Upper lobe of left lung (tissue), 6 donors: ENCODE data around the gene BLVRB. TPM values are rescaled to one million over a fixed set of nuclear protein-coding genes. Genes with fewer than 3 reads are reported as not detected.

Experiments
- ATAC-seq, 2 donors: fragments of 200-7000 bp; cut with Tn5 transposase; one replicate each; pipeline ENCODE4 v1.9.1; 2022; ENCODE audit warnings: mild to moderate bottlenecking in 2 of 2, moderate library complexity in 2 of 2; ENCODE audit not compliant: low FRiP score in 2 of 2
- DNase-seq, 2 donors: peaks; one replicate each; pipeline ENCODE4 v3.0.0-alpha.2; 2019 to 2020
- H3K27ac ChIP-seq, 4 donors: fragments of 200-600 bp; sonication (generic); one replicate each; pipeline ENCODE4 v1.5.1; 2016 to 2019
- H3K27me3 ChIP-seq, 4 donors: fragments of 200-600 bp; sonication (generic); one replicate each; pipeline ENCODE4 v1.5.1; 2017 to 2019
- H3K36me3 ChIP-seq, 4 donors: fragments of 200-600 bp; sonication (generic); one replicate each; pipeline ENCODE4 v1.5.1; 2016 to 2019
- H3K4me1 ChIP-seq, 4 donors: fragments of 200-600 bp; sonication (generic); one replicate each; pipeline ENCODE4 v1.5.1; 2018 to 2019
- H3K4me3 ChIP-seq, 4 donors: fragments of 200-600 bp; sonication (generic); one replicate each; pipeline ENCODE4 v1.5.1; 2017 to 2019; ENCODE audit warnings: mild to moderate bottlenecking in 2 of 4, moderate library complexity in 1 of 4
- H3K9me3 ChIP-seq, 4 donors: fragments of 200-600 bp; sonication (generic); one replicate each; pipeline ENCODE4 v1.5.1; 2018 to 2019
- CTCF ChIP-seq, 6 experiments: fragments of 450-650 bp in 4 of 6; fragments of 200-600 bp in 2 of 6; sonication (generic) in 2 of 6; IDR thresholded peaks; one replicate each; pipeline ENCODE4 v1.5.1; 2016 to 2019; ENCODE audit warnings: antibody characterized with exemption in 6 of 6
- EP300 ChIP-seq, 4 donors: sonication (generic); formaldehyde crosslinking; IDR thresholded peaks; one replicate each; pipeline ENCODE4 v1.5.1; 2017; ENCODE audit warnings: antibody characterized with exemption in 4 of 4, control low read depth in 2 of 4
- POLR2A ChIP-seq, 4 donors: fragments of 450-650 bp; IDR thresholded peaks; one replicate each; pipeline ENCODE4 v1.5.1; 2016 to 2017; ENCODE audit warnings: antibody characterized with exemption in 4 of 4, mild to moderate bottlenecking in 2 of 4
- POLR2AphosphoS5 ChIP-seq, 2 donors: sonication (generic); formaldehyde crosslinking; IDR thresholded peaks; one replicate each; pipeline ENCODE4 v1.5.1; 2017; ENCODE audit warnings: antibody characterized with exemption in 2 of 2
- WGBS, 2 donors: methylation state at CpG; one replicate each; pipeline ENCODE4 v1.1.5; 2017 to 2018; 5-methylcytosine and 5-hydroxymethylcytosine counted together
- total RNA-seq, 6 donors: library from RNA; depleted of rRNA in 4 of 6; stranded (reverse); fragments of >200 nt in 4 of 6; gene quantifications; one replicate each; pipeline versions ENCODE4 v1.1.0 to v1.2.1, GENCODE V29; 2016 to 2021
- donor health status: DM: no; HTN: no; CAD: no; lungs with moderate emphysema.
- donor health status: DM: no; HTN: yes; CAD: no; lungs with severe emphysema.

Gene BLVRB
- total RNA-seq, 6 donors from 2014 or later, result 77.5 to 379 (median 223) TPM

GRCh38 chr19:40419780-40420179, 45.8 kb downstream of the BLVRB start:
- peak overlapping the region; percentile 6 to 100 (median 98) for H3K27ac ChIP-seq
- H3K4me1 ChIP-seq, result peaks cover 66 to 85% (median 79%) of the 10 kb centered on the region in 4 donors
- 86 to 93% methylated on average over 5 of the region's 5 CpGs for WGBS, 2 donors
- no peaks in the 10 kb centered on the region for H3K9me3 ChIP-seq
- no peak overlapping the region for H3K4me3 ChIP-seq
- peaks cover 9 to 21% (median 11%) of the 10 kb centered on the region in 4 donors for H3K36me3 ChIP-seq
- DNase-seq (no peak), ATAC-seq (no peak)
- TF ChIP-seq POLR2A (IDR thresholded peaks at IDR 0.05) (no peak), CTCF (IDR thresholded peaks at IDR 0.05) (no peak)
- H3K27me3 ChIP-seq, result no peaks in the 10 kb centered on the region

GRCh38 chr19:40419066-40419612, 46.4 kb downstream of the BLVRB start:
- H3K9me3 ChIP-seq, result no peaks in the 10 kb centered on the region
- H3K36me3 ChIP-seq, result peaks cover 9 to 21% (median 11%) of the 10 kb centered on the region in 4 donors
- H3K4me1 ChIP-seq, result peaks cover 64 to 90% (median 81%) of the 10 kb centered on the region in 4 donors
- DNase-seq (peak in 1 of 2 donors; percentile 34), ATAC-seq (no peak)
- no peaks in the 10 kb centered on the region for H3K27me3 ChIP-seq
- TF ChIP-seq POLR2AphosphoS5 (IDR thresholded peaks at IDR 0.05) (no peak), CTCF (IDR thresholded peaks at IDR 0.05) (no peak)
- WGBS, 2 donors, result 71 to 81% methylated on average over 5 of the region's 5 CpGs
- H3K27ac ChIP-seq, result peak overlapping the region; percentile 17 to 100 (median 98)
- H3K4me3 ChIP-seq, result no peak overlapping the region

- Histone ChIP-seq H3K27me3 (no peaks in the 10 kb centered on the region), H3K9me3 (no peaks in the 10 kb centered on the region), H3K4me3 (no peak overlapping the region), H3K27ac (peak overlapping the region; percentile 68 to 100 (median 90)), H3K4me1 (peaks cover 57 to 79% (median 74%) of the 10 kb centered on the region in 4 donors), H3K36me3 (peaks cover 7 to 16% (median 9%) of the 10 kb centered on the region in 4 donors)
- ATAC-seq (no peak), DNase-seq (no peak)
- 86% methylated on average over 3 of the region's 3 CpGs for WGBS, 2 donors
- no peak for TF ChIP-seq CTCF (IDR thresholded peaks at IDR 0.05)
- TF ChIP-seq EP300 (IDR thresholded peaks at IDR 0.05), result no peak
- no peak for TF ChIP-seq POLR2A (IDR thresholded peaks at IDR 0.05)
- TF ChIP-seq POLR2AphosphoS5 (IDR thresholded peaks at IDR 0.05), result no peak
These were observed 47.5 kb downstream of the BLVRB start for GRCh38 chr19:40418040-40418439.

- Histone ChIP-seq H3K27ac (peak overlapping the region; percentile 68 to 100 (median 90)), H3K9me3 (no peaks in the 10 kb centered on the region), H3K36me3 (peaks cover 3 to 12% (median 4%) of the 10 kb centered on the region in 4 donors), H3K4me1 (peaks cover 53 to 75% (median 69%) of the 10 kb centered on the region in 4 donors), H3K4me3 (no peak overlapping the region), H3K27me3 (no peaks in the 10 kb centered on the region)
- ATAC-seq, result no peak
- no peak for DNase-seq
- WGBS, 2 donors, result 56 to 61% methylated on average over 4 of the region's 4 CpGs
- TF ChIP-seq POLR2AphosphoS5 (IDR thresholded peaks at IDR 0.05) (no peak), POLR2A (IDR thresholded peaks at IDR 0.05) (no peak), CTCF (IDR thresholded peaks at IDR 0.05) (no peak), EP300 (IDR thresholded peaks at IDR 0.05) (no peak)
These were observed 47.9 kb downstream of the BLVRB start for GRCh38 chr19:40417643-40417981.
